ENCODE data around the gene EXPH5. TPM values are rescaled to one million over a fixed set of nuclear protein-coding genes. Genes with fewer than 3 reads are reported as not detected.

Gene EXPH5
- polyA plus RNA-seq, 1 donor (not counting 4 experiments of a cell fraction or from before 2014, with no cell fraction given), result 11.7 TPM

DNA sequence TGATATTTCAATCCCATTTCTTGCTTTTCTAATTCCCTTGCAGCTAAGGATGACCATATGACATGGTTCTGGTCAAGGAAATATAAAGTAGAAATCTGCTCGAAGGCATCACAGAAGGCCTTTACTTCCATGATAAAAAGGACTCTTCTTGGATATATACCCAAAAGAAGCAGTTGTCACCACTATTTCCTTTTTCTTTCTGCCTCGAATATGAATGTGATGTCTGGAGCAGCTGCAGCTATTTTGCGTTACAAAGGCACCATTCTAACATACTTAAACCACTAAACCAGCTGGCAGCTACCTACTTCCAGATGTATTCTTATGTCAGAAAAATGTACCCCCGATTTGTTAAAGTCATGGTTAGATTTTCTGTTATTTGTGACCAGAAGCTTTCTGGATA lies 18.9 kb downstream of the EXPH5 start:
- Histone ChIP-seq H2AFZ (ENCODE audit: control insufficient read depth, low read length) (no peak overlapping the region), H4K20me1 (ENCODE audit: control insufficient read depth, extremely low read depth, insufficient read depth, low read length) (peaks cover 2% of the 10 kb centered on the region), H3K9ac (ENCODE audit: control insufficient read depth, extremely low read depth, insufficient read depth, low read length) (no peak overlapping the region), H3K4me3 (ENCODE audit: control insufficient read depth in 2 of 3, extremely low read depth in 1 of 3, insufficient read depth in 2 of 3, low read depth in 1 of 3, low read length in 3 of 3) (no peak overlapping the region), H3K79me2 (ENCODE audit: control insufficient read depth, insufficient read depth, low read length) (peaks cover 8% of the 10 kb centered on the region), H3K4me2 (ENCODE audit: control insufficient read depth, extremely low read depth, insufficient read depth, low read depth, low read length) (no peak overlapping the region), H3K27ac (ENCODE audit: control insufficient read depth, insufficient read depth, low read length) (no peak overlapping the region), H3K9me3 (ENCODE audit: control insufficient read depth, low read depth, low read length) (no peaks in the 10 kb centered on the region), H3K36me3 (ENCODE audit: control insufficient read depth in 2 of 2, extremely low read depth in 1 of 2, insufficient read depth in 2 of 2, low read length in 2 of 2) (peaks cover 1 to 2% of the 10 kb centered on the region in 2 experiments), H3K9me1 (ENCODE audit: control insufficient read depth, extremely low read depth, insufficient read depth, low read length) (no peaks in the 10 kb centered on the region), H3K4me1 (ENCODE audit: control insufficient read depth, extremely low read depth, insufficient read depth, low read length) (peaks cover 23% of the 10 kb centered on the region), H3K27me3 (ENCODE audit: control insufficient read depth, extremely low read depth, insufficient read depth, low read length) (no peaks in the 10 kb centered on the region)
- DNase-seq (ENCODE audit: low read depth, low spot score) (no peak), FAIRE-seq (no peak)
- dilution Hi-C loops (cut with MboI; ENCODE audit: extremely low pct_ligation_motif_present, low sequenced_read_pairs), result no loop called here
- TF ChIP-seq, protein P1, sequence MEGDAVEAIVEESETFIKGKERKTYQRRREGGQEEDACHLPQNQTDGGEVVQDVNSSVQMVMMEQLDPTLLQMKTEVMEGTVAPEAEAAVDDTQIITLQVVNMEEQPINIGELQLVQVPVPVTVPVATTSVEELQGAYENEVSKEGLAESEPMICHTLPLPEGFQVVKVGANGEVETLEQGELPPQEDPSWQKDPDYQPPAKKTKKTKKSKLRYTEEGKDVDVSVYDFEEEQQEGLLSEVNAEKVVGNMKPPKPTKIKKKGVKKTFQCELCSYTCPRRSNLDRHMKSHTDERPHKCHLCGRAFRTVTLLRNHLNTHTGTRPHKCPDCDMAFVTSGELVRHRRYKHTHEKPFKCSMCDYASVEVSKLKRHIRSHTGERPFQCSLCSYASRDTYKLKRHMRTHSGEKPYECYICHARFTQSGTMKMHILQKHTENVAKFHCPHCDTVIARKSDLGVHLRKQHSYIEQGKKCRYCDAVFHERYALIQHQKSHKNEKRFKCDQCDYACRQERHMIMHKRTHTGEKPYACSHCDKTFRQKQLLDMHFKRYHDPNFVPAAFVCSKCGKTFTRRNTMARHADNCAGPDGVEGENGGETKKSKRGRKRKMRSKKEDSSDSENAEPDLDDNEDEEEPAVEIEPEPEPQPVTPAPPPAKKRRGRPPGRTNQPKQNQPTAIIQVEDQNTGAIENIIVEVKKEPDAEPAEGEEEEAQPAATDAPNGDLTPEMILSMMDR (optimal IDR thresholded peaks at IDR 0.05 in 1 of 3, IDR thresholded peaks at IDR 0.05 in 1 of 3, conservative IDR thresholded peaks at IDR 0.05 in 1 of 3; ENCODE audit: extremely low read depth in 1 of 3, insufficient read depth in 2 of 3, low read length in 3 of 3), result no peak
- TF ChIP-seq EZH2 (IDR thresholded peaks at IDR 0.05; ENCODE audit: low read length), result no peak

DNA sequence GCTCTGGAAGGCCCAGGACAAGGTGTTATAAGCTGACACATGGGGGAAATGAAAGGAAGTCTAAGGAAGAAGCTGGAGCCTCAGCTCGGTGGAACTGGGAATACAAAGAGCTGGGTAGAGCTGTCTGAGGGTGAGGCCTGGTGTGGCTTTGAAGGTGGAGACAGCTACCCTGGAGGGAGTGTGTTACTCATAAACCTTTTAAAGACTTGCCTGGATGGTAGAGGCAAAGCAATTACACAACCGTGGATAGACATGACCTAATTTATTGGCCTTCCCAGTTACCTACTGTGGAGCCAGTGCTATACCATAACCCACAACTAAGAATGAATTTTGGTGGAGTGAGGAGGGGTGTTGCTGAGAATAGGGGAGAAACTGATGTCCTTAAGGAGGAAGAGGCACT lies 22.6 kb downstream of the EXPH5 start:
- peaks cover 2% of the 10 kb centered on the region for H4K20me1 ChIP-seq (ENCODE audit: control insufficient read depth, extremely low read depth, insufficient read depth, low read length)
- dilution Hi-C loops (cut with MboI; ENCODE audit: extremely low pct_ligation_motif_present, low sequenced_read_pairs), result no loop called here
- DNase-seq (ENCODE audit: low read depth, low spot score), result peak; percentile 42
- no peaks in the 10 kb centered on the region for H3K9me1 ChIP-seq (ENCODE audit: control insufficient read depth, extremely low read depth, insufficient read depth, low read length)
- no peaks in the 10 kb centered on the region for H3K9me3 ChIP-seq (ENCODE audit: control insufficient read depth, low read depth, low read length)
- FAIRE-seq, result peak; percentile 91
- H3K4me1 ChIP-seq (ENCODE audit: control insufficient read depth, extremely low read depth, insufficient read depth, low read length), result peaks cover 23% of the 10 kb centered on the region
- no peak for TF ChIP-seq EZH2 (IDR thresholded peaks at IDR 0.05; ENCODE audit: low read length)
- TF ChIP-seq, protein P1 (optimal IDR thresholded peaks at IDR 0.05 in 1 of 3, IDR thresholded peaks at IDR 0.05 in 1 of 3, conservative IDR thresholded peaks at IDR 0.05 in 1 of 3; ENCODE audit: extremely low read depth in 1 of 3, insufficient read depth in 2 of 3, low read length in 3 of 3), result no peak
- peak overlapping the region; percentile 46 for H3K9ac ChIP-seq (ENCODE audit: control insufficient read depth, extremely low read depth, insufficient read depth, low read length)
- no peak overlapping the region for H3K4me3 ChIP-seq (ENCODE audit: control insufficient read depth in 2 of 3, extremely low read depth in 1 of 3, insufficient read depth in 2 of 3, low read depth in 1 of 3, low read length in 3 of 3)
- peaks cover 5 to 11% of the 10 kb centered on the region in 2 experiments for H3K36me3 ChIP-seq (ENCODE audit: control insufficient read depth in 2 of 2, extremely low read depth in 1 of 2, insufficient read depth in 2 of 2, low read length in 2 of 2)
- peak overlapping the region; percentile 20 for H2AFZ ChIP-seq (ENCODE audit: control insufficient read depth, low read length)
- peaks cover 6% of the 10 kb centered on the region for H3K79me2 ChIP-seq (ENCODE audit: control insufficient read depth, insufficient read depth, low read length)
- H3K27ac ChIP-seq (ENCODE audit: control insufficient read depth, insufficient read depth, low read length), result peak overlapping the region; percentile 67
- peak overlapping the region; percentile 84 for H3K4me2 ChIP-seq (ENCODE audit: control insufficient read depth, extremely low read depth, insufficient read depth, low read depth, low read length)
- H3K27me3 ChIP-seq (ENCODE audit: control insufficient read depth, extremely low read depth, insufficient read depth, low read length), result no peaks in the 10 kb centered on the region

All from keratinocyte (primary cell).